Liver (tissue), 9 donors: Measurements from ENCODE around the gene GON4L. TPM values are rescaled to one million over a fixed set of nuclear protein-coding genes. Genes with fewer than 3 reads are reported as not detected.
"Not testable (repeated sequence)": the region's sequence is repeated elsewhere in the genome, so short reads cannot be mapped to it uniquely, and the experiment has no call there.

Experiments
- DNase-seq: peaks from one replicate; pipeline ENCODE4 v3.0.0-alpha.2; 2017; ENCODE audit warnings: low spot score
- H3K27ac ChIP-seq, 2 donors: one replicate each; pipeline ENCODE4 v1.7.0; 2013; ENCODE audit warnings: inconsistent platforms in 2 of 2, low read length in 2 of 2, control low read depth in 1 of 2, low read depth in 1 of 2, mild to moderate bottlenecking in 1 of 2
- H3K27me3 ChIP-seq, 4 donors: one replicate each; pipeline versions ENCODE4 v1.6.1 to v1.7.0; 2013; ENCODE audit warnings: low read length in 3 of 4, inconsistent platforms in 1 of 4, mild to moderate bottlenecking in 1 of 4, moderate library complexity in 1 of 4; ENCODE audit not compliant: control insufficient read depth in 4 of 4, insufficient read depth in 4 of 4
- H3K36me3 ChIP-seq, 4 donors: one replicate each; pipeline versions ENCODE4 v1.6.1 to v1.7.0; 2013; ENCODE audit warnings: low read length in 3 of 4, mild to moderate bottlenecking in 3 of 4, low read depth in 1 of 4, moderate library complexity in 1 of 4; ENCODE audit not compliant: control insufficient read depth in 4 of 4, insufficient read depth in 3 of 4
- H3K4me1 ChIP-seq, 4 donors: one replicate each; pipeline versions ENCODE4 v1.6.1 to v1.7.0; 2013; ENCODE audit warnings: low read length in 3 of 4, mild to moderate bottlenecking in 3 of 4, moderate library complexity in 1 of 4; ENCODE audit not compliant: control insufficient read depth in 4 of 4, insufficient read depth in 4 of 4
- H3K4me3 ChIP-seq, 3 donors: one replicate each; pipeline versions ENCODE4 v1.6.1 to v1.7.0; 2013; ENCODE audit warnings: low read length in 3 of 3, control low read depth in 1 of 3, low read depth in 1 of 3, mild to moderate bottlenecking in 1 of 3
- H3K9ac ChIP-seq, 2 donors: one replicate each; pipeline ENCODE4 v1.7.0; 2013; ENCODE audit warnings: low read length in 2 of 2, mild to moderate bottlenecking in 2 of 2, moderate library complexity in 2 of 2, control low read depth in 1 of 2, low read depth in 1 of 2
- H3K9me3 ChIP-seq, 4 donors: one replicate each; pipeline versions ENCODE4 v1.6.1 to v1.7.0; 2013; ENCODE audit warnings: low read length in 3 of 4; ENCODE audit not compliant: control insufficient read depth in 4 of 4
- FOXA1 ChIP-seq: IDR thresholded peaks from 2 replicates; pipeline ENCODE4 v1.6.1; 2016; ENCODE audit warnings: antibody characterized with exemption
- HNF4A ChIP-seq, 2 donors: conservative IDR thresholded peaks; 2 replicates each; pipeline ENCODE4 v1.6.1; 2016; ENCODE audit warnings: antibody characterized with exemption in 2 of 2, mild to moderate bottlenecking in 2 of 2
- JUND ChIP-seq, 2 donors: IDR thresholded peaks; 2 replicates each; pipeline ENCODE4 v1.6.1; 2016; ENCODE audit warnings: antibody characterized with exemption in 2 of 2
- RAD21 ChIP-seq, 2 donors: IDR thresholded peaks; 2 replicates each; pipeline ENCODE4 v1.6.1; 2016; ENCODE audit warnings: antibody characterized with exemption in 2 of 2, mild to moderate bottlenecking in 2 of 2
- RXRA ChIP-seq, 2 donors: IDR thresholded peaks; 2 replicates each; pipeline ENCODE4 v1.6.1; 2017 to 2018; ENCODE audit warnings: antibody characterized with exemption in 2 of 2, mild to moderate bottlenecking in 1 of 2
- SP1 ChIP-seq: IDR thresholded peaks from 2 replicates; pipeline ENCODE4 v1.6.1; 2018; ENCODE audit warnings: antibody characterized with exemption, mild to moderate bottlenecking
- YY1 ChIP-seq: IDR thresholded peaks from 2 replicates; pipeline ENCODE4 v1.6.1; 2016; ENCODE audit warnings: antibody characterized with exemption, mild to moderate bottlenecking
- WGBS: extraction: QIAGEN DNeasy Blood & Tissue Kit; methylation state at CpG from one replicate; pipeline ENCODE4 v1.1.7; 2013; 5-methylcytosine and 5-hydroxymethylcytosine counted together
- polyA plus RNA-seq, 2 donors: library from polyadenylated mRNA; stranded (reverse) in 1 of 2; unstranded in 1 of 2; fragments of 200-250 nt in 1 of 2; fragments of >200 nt in 1 of 2; fragmentation: Nextera tagmentation in 1 of 2; extraction: Ambion mirVana in 1 of 2; gene quantifications; one replicate each; pipeline versions ENCODE4 v1.2.1 to v1.2.3, GENCODE V29; 2013 to 2015
- total RNA-seq, 2 donors: library from RNA; depleted of rRNA; stranded (reverse); fragments of >200 nt; gene quantifications; one replicate each; pipeline ENCODE4 v1.2.3, GENCODE V29; 2014
- TF ChIP-seq, protein P1 (sequence below): IDR thresholded peaks from 2 replicates; pipeline ENCODE4 v1.6.1; 2016; ENCODE audit warnings: antibody characterized with exemption
- TF ChIP-seq, protein P2 (sequence below): IDR thresholded peaks from 2 replicates; pipeline ENCODE4 v1.6.1; 2016; ENCODE audit warnings: antibody characterized with exemption
- donor health status: healthy.
- donor health status: healthy.
- donor health status: healthy.
- donor health status: healthy.
- donor health status: healthy.

The GON4L gene
- total and polyA plus RNA-seq, 4 donors: 5.7 to 26.2 (median 15.7) TPM

DNA sequence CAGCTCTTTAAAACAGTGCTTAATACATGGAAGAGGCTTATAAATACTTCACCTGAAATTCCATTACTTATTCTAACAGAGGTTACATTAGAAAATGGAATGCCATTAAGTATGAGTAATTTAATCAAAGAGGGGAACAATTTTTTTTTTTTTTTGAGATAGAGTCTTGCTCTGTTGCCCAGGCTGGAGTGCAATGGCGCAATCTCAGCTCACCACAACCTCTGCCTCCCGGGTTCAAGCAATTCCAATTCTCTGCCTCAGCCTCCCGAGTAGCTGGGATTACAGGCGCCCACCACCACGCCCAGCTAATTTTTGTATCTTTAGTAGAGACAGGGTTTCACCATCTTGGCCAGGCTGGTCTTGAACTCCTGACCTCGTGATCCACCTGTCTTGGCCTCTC is 38.6 kb upstream of the GON4L start:
- peaks cover 7 to 23% (median 19%) of the 10 kb centered on the region in 4 donors for H3K36me3 ChIP-seq
- DNase-seq, H3K4me3 ChIP-seq, H3K9ac ChIP-seq, H3K27ac ChIP-seq, H3K4me1 ChIP-seq, H3K9me3 ChIP-seq, H3K27me3 ChIP-seq: not testable (repeated sequence)
- 95% methylated on average over 6 of the region's 6 CpGs for WGBS

DNA sequence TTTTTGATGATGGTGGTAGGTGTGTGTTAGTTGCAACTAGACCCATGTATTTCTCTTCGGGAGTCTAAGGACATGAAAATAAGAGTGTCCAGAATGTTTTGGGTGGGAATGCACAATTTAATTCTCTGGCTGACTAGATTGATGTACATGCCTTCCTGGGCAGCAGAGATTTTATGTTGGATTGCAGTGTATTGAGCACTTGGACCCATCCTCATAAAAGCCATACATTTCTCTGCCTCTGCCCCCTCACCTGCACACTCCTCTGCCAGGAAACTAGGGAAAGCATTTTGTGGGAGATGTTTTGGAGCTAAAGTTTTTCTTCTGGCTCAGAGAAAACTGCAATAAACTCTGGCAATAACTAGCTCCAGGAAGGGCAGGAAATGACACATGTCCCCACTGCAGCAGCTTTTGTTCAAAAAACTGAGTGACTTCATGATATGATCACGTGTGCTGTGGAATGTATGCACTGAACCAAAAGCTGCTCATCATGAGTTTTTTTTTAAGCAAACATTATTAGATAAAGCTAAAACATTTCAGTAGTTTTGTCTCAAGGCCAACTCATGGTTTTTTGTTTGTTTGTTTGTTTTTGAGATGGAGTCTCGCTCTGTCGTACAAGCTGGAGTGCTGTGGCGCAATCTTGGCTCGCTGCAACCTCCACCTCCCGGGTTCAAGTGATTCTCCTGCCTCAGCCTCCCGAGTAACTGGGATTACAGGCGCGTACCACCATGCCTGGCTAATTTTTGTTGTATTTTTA is 36.6 kb upstream of the GON4L start:
- 63% methylated on average over 10 of the region's 10 CpGs for WGBS
- H3K27ac ChIP-seq: peak overlapping the region; percentile 36 to 49
- no peak overlapping the region for H3K9ac ChIP-seq
- TF ChIP-seq RXRA (IDR thresholded peaks at IDR 0.05) (no peak), JUND (IDR thresholded peaks at IDR 0.05) (peak in 1 of 2 donors; percentile 25), HNF4A (conservative IDR thresholded peaks at IDR 0.05) (no peak), SP1 (peak; percentile 12)
- TF ChIP-seq, protein P1, sequence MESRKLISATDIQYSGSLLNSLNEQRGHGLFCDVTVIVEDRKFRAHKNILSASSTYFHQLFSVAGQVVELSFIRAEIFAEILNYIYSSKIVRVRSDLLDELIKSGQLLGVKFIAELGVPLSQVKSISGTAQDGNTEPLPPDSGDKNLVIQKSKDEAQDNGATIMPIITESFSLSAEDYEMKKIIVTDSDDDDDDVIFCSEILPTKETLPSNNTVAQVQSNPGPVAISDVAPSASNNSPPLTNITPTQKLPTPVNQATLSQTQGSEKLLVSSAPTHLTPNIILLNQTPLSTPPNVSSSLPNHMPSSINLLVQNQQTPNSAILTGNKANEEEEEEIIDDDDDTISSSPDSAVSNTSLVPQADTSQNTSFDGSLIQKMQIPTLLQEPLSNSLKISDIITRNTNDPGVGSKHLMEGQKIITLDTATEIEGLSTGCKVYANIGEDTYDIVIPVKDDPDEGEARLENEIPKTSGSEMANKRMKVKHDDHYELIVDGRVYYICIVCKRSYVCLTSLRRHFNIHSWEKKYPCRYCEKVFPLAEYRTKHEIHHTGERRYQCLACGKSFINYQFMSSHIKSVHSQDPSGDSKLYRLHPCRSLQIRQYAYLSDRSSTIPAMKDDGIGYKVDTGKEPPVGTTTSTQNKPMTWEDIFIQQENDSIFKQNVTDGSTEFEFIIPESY: no peak
- no peak for DNase-seq
- no peaks in the 10 kb centered on the region for H3K4me1 ChIP-seq
- no peaks in the 10 kb centered on the region for H3K27me3 ChIP-seq
- no peaks in the 10 kb centered on the region for H3K9me3 ChIP-seq
- H3K4me3 ChIP-seq: no peak overlapping the region
- peaks cover 0 to 4% (median 3%) of the 10 kb centered on the region in 4 donors for H3K36me3 ChIP-seq

DNA sequence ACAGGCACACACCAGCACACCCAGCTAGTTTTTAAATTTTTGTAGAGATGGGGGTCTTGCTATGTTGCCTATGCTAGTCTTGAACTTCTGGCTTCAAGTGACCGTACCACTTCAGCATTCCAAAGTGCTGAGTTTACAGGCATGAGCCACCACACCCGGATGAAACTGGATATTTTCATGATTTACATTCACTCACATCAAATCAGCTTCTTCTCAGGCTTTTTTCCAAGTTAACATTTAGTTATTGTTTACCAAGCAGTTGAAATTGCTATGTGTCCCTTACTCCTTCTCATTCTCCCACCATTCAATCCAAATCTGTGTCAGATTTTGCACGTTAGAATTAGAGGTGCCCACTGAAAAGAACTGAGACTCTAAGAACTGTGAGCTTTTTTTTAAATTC is 35.8 kb upstream of the GON4L start:
- Histone ChIP-seq H3K9me3 (no peaks in the 10 kb centered on the region), H3K27ac (peak overlapping the region in 1 of 2 donors; percentile 36), H3K4me3 (no peak overlapping the region), H3K27me3 (no peaks in the 10 kb centered on the region), H3K4me1 (no peaks in the 10 kb centered on the region), H3K9ac (no peak overlapping the region), H3K36me3 (peaks cover 0 to 4% (median 3%) of the 10 kb centered on the region in 4 donors)
- WGBS: 69% methylated on average over 3 of the region's 3 CpGs
- TF ChIP-seq YY1 (no peak), RAD21 (IDR thresholded peaks at IDR 0.05) (no peak), FOXA1 (no peak)
- TF ChIP-seq, protein P2, sequence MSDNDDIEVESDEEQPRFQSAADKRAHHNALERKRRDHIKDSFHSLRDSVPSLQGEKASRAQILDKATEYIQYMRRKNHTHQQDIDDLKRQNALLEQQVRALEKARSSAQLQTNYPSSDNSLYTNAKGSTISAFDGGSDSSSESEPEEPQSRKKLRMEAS: no peak
- TF ChIP-seq, protein P1: no peak
- DNase-seq: no peak
